Neural cell (in vitro differentiated cells): ENCODE measurements around the gene RPE65. TPM values are rescaled to one million over a fixed set of nuclear protein-coding genes. Genes with fewer than 3 reads are reported as not detected.
"Not testable (repeated sequence)": the region's sequence is repeated elsewhere in the genome, so short reads cannot be mapped to it uniquely, and the experiment has no call there.

Experiments used
- H2AFZ ChIP-seq: fragments of 200-600, 300-800 bp; sonication (generic), shearing (Covaris generic); 2 replicates; pipeline ENCODE4 v1.6.0; 2014; ENCODE audit warnings: low read depth, mild to moderate bottlenecking, antibody characterized with exemption, low read length, moderate library complexity
- H3F3A ChIP-seq: fragments of 200-600 bp; shearing (Covaris generic); 2 replicates; pipeline ENCODE4 v1.6.1; 2016; ENCODE audit warnings: mild to moderate bottlenecking, moderate library complexity, mixed read lengths, antibody characterized with exemption, low read length; ENCODE audit not compliant: insufficient read depth, poor library complexity, severe bottlenecking
- H3K27ac ChIP-seq: fragments of 200-600, 300-800 bp; sonication (generic), shearing (Covaris generic); 2 replicates; pipeline ENCODE4 v1.5.1; 2014; ENCODE audit warnings: mild to moderate bottlenecking, low read length, moderate library complexity
- H3K27me3 ChIP-seq: fragments of 300-800, 200-600 bp; sonication (generic), shearing (Covaris generic); 2 replicates; pipeline ENCODE4 v1.6.0; 2014; ENCODE audit warnings: mild to moderate bottlenecking, low read depth, low read length, moderate library complexity; ENCODE audit not compliant: insufficient read depth
- H3K36me3 ChIP-seq: fragments of 300-800, 200-600 bp; sonication (generic), shearing (Covaris generic); 2 replicates; pipeline ENCODE4 v1.5.1; 2014; ENCODE audit warnings: mild to moderate bottlenecking, antibody characterized with exemption, low read length, moderate library complexity; ENCODE audit not compliant: insufficient read depth
- H3K4me2 ChIP-seq: fragments of 300-800, 200-600 bp; sonication (generic), shearing (Covaris generic); 2 replicates; pipeline ENCODE4 v1.6.0; 2014; ENCODE audit warnings: mild to moderate bottlenecking, low read length
- H3K4me3 ChIP-seq: fragments of 300-800, 200-600 bp; sonication (generic), shearing (Covaris generic); 2 replicates; pipeline ENCODE4 v1.5.1; 2014; ENCODE audit warnings: mild to moderate bottlenecking, low read length, moderate library complexity
- H3K79me2 ChIP-seq: fragments of 200-600 bp; shearing (Covaris generic); replicated peaks from 2 replicates; pipeline ENCODE4 v1.6.0; 2014; ENCODE audit warnings: mild to moderate bottlenecking, low read length, moderate library complexity; ENCODE audit not compliant: insufficient read depth
- H3K9ac ChIP-seq: fragments of 300-800, 200-600 bp; sonication (generic), shearing (Covaris generic); 2 replicates; pipeline ENCODE4 v1.6.1; 2016; ENCODE audit warnings: mild to moderate bottlenecking, low read length, mixed read lengths
- H3K9me2 ChIP-seq: fragments of 200-600 bp; shearing (Covaris generic); 2 replicates; pipeline ENCODE4 v1.6.1; 2016; ENCODE audit warnings: mild to moderate bottlenecking, low read length, mixed read lengths; ENCODE audit not compliant: insufficient read depth
- H3K9me3 ChIP-seq: fragments of 200-600, 300-800 bp; sonication (generic), shearing (Covaris generic); 2 replicates; pipeline ENCODE4 v1.6.1; 2016; ENCODE audit warnings: mild to moderate bottlenecking, mixed run types, low read length, moderate library complexity, mixed read lengths
- H4K20me1 ChIP-seq: fragments of 200-600 bp; shearing (Covaris generic); 2 replicates; pipeline ENCODE4 v1.6.1; 2016; ENCODE audit warnings: mild to moderate bottlenecking, mixed run types; ENCODE audit not compliant: insufficient read depth
- CTCF ChIP-seq: fragments of 450-650 bp; IDR thresholded peaks from 2 replicates; pipeline ENCODE4 v1.5.1; 2014; ENCODE audit warnings: antibody characterized with exemption, mild to moderate bottlenecking, moderate library complexity; ENCODE audit not compliant: poor library complexity, severe bottlenecking
- EP300 ChIP-seq: fragments of 450-650 bp; conservative IDR thresholded peaks from 2 replicates; pipeline ENCODE4 v1.6.1; 2014; ENCODE audit warnings: antibody characterized with exemption, mild to moderate bottlenecking, moderate library complexity; ENCODE audit not compliant: poor library complexity, severe bottlenecking
- EZH2 ChIP-seq: fragments of 200-600, 300-800 bp; shearing (Covaris generic), sonication (generic); IDR thresholded peaks from 2 replicates; pipeline ENCODE4 v1.6.1; 2014; ENCODE audit warnings: antibody characterized with exemption, low read length, borderline replicate concordance, mild to moderate bottlenecking; ENCODE audit not compliant: insufficient read depth, poor library complexity, severe bottlenecking
- MXI1 ChIP-seq: fragments of 450-650 bp; conservative IDR thresholded peaks from 2 replicates; pipeline ENCODE4 v1.6.1; 2014; ENCODE audit warnings: antibody characterized with exemption, mild to moderate bottlenecking; ENCODE audit not compliant: poor library complexity, severe bottlenecking
- POLR2AphosphoS5 ChIP-seq: IDR thresholded peaks from 2 replicates; pipeline ENCODE4 v1.6.1; 2012
- RAD21 ChIP-seq: fragments of 450-650 bp; conservative IDR thresholded peaks from 2 replicates; pipeline ENCODE4 v1.6.1; 2014; ENCODE audit warnings: antibody characterized with exemption, mild to moderate bottlenecking, moderate library complexity
- REST ChIP-seq: IDR thresholded peaks from 2 replicates; pipeline ENCODE4 v1.6.1; 2012; ENCODE audit warnings: borderline replicate concordance
- SMC3 ChIP-seq: fragments of 450-650 bp; conservative IDR thresholded peaks from 2 replicates; pipeline ENCODE4 v1.6.1; 2014; ENCODE audit warnings: antibody characterized with exemption, mild to moderate bottlenecking, moderate library complexity; ENCODE audit not compliant: poor library complexity
- TAF1 ChIP-seq: IDR thresholded peaks from 2 replicates; pipeline ENCODE4 v1.6.1; 2012; ENCODE audit warnings: low read depth
- polyA plus RNA-seq: library from polyadenylated mRNA; depleted of rRNA; stranded (reverse); fragments of >200 nt; gene quantifications from 2 replicates; pipeline ENCODE4 v1.2.3, GENCODE V29; 2014

RPE65 gene
- polyA plus RNA-seq, 1 donor from 2014 or later: not detected

GRCh38 chr1:68385798-68386524 is 63.8 kb downstream of the RPE65 start:
- H3K9me3 ChIP-seq, H3K27me3 ChIP-seq, H3F3A ChIP-seq, H3K9me2 ChIP-seq, H3K4me3 ChIP-seq, H3K9ac ChIP-seq, H3K79me2 ChIP-seq, H2AFZ ChIP-seq, H3K27ac ChIP-seq, H3K36me3 ChIP-seq, H4K20me1 ChIP-seq, H3K4me2 ChIP-seq: not testable (repeated sequence)

DNA sequence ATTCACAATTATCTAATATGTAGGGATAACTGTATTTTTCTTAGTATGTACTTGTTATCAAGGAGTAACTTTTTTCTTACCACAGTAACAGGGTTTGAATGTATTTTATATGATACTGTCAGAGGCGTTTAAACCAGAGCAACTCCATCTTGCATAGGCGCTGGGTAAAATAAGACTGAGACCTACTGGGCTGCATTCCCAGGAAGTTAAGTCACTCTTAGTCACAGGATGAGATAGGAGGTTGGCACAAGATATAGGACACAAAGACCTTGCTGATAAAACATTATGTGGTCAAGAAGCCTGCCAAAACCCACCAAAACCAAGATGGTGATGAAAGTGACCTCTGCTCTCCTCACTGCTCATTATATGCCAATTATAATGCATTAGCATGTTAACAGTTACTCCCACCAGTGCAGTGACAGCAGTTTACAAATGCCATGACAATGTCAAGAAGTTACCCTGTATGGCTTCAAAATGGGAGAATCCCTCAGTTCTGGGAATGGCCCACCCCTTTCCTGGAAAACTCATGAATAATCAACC is 64.8 kb downstream of the RPE65 start:
- Histone ChIP-seq H4K20me1 (no peaks in the 10 kb centered on the region), H3K79me2 (no peaks in the 10 kb centered on the region), H3K27me3 (no peaks in the 10 kb centered on the region), H3K4me3 (no peak overlapping the region), H2AFZ (no peak overlapping the region), H3F3A (no peaks in the 10 kb centered on the region), H3K9ac (no peak overlapping the region), H3K4me2 (no peak overlapping the region), H3K9me3 (no peaks in the 10 kb centered on the region), H3K27ac (no peak overlapping the region), H3K36me3 (no peaks in the 10 kb centered on the region), H3K9me2 (no peaks in the 10 kb centered on the region)
- TF ChIP-seq EP300: no peak
- TF ChIP-seq EZH2: no peak
- no peak for TF ChIP-seq MXI1
- TF ChIP-seq SMC3: no peak
- no peak for TF ChIP-seq CTCF
- no peak for TF ChIP-seq TAF1
- TF ChIP-seq POLR2AphosphoS5: no peak
- TF ChIP-seq REST: no peak
- no peak for TF ChIP-seq RAD21
